ENCODE data around the gene REPIN1. TPM values are rescaled to one million over a fixed set of nuclear protein-coding genes. Genes with fewer than 3 reads are reported as not detected.
A peak's percentile ranks its signal among the peaks of the same experiment; 100 is the strongest.

The REPIN1 gene
- total RNA-seq, 1 experiment from 2014 or later: 124 TPM

DNA sequence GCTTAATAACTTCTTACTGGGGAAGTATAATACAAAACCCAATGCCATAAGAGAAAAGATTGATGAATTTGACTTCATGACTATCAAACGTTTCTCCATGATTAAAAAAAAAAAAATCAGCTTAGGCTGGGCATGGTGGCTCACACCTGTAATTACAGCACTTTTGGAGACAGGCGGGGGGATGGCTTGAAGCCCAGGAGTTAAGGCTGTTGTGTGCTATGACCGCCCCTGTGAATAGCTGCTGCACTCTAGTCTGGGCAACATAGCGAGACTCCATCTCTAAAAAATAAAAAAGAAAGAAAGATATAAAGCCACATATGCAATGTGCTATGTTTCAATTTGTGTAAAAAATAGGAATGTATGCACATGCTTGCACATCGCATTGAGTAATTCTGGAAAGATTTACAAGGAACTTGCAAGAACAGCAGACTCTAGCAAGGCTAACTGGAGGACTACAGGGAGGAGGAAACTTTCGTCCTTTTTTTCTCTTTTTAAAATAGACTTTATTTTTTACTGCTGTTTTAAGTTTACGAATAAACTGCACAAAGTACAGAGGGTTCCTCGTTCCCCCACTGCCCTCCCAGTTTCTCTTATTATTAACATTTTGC, 16.9 kb upstream of the REPIN1 start:
- no TSS peak for BruUV-seq (replicated peaks)
- POLR2A ChIA-PET (ENCODE audit: unreplicated experiment): interaction anchor here (0.6 kb wide), 1 partner anchor 17 kb away, joined by 3 read pairs; the partner anchor contains the start of gene REPIN1
- intact Hi-C loops (cut with micrococcal nuclease): loop anchor here (1.0 kb wide), 1 partner anchor 70 kb away; no protein-coding TSS in a partner anchor

DNA sequence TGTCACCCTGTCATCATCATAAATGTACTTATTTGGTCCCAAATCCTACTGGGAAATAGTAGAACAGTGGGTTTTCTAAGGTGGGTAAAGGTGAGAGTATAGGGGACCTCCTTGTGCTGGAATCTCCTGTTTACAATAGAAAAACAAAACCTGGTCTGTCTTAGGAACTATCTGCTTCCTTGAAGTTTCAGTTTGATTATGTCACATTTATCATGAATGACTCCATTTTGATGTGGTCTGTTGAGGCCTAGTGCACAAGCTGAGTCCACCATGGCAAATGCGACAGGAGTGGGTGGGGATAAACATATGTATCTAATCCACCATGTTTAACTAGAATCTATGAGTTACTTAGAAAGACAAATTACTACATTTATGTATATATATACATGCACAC, 13.0 kb upstream of the REPIN1 start:
- BruUV-seq (replicated peaks): no TSS peak
- Histone ChIP-seq H4K20me1 (ENCODE audit: low read length) (no peaks in the 10 kb centered on the region), H3K27ac (ENCODE audit: low read length) (no peak overlapping the region), H3K9ac (ENCODE audit: low read length) (no peak overlapping the region), H3K9me2 (replicated peaks; ENCODE audit: low read length) (no peaks in the 10 kb centered on the region), H3K9me3 (ENCODE audit: low read length) (no peaks in the 10 kb centered on the region), H3K4me2 (ENCODE audit: low read length) (no peak overlapping the region), H3K36me3 (ENCODE audit: low read depth, low read length) (no peaks in the 10 kb centered on the region), H3F3A (ENCODE audit: low read length, unreplicated experiment) (no peaks in the 10 kb centered on the region), H3K79me2 (ENCODE audit: low read length) (no peaks in the 10 kb centered on the region), H3K4me1 (ENCODE audit: insufficient read depth, low read length) (0 out of 2 replicates have a peak, but pooled peaks cover 10% of the 10 kb centered on the region), H2AFZ (ENCODE audit: low read length) (peak overlapping the region; percentile 36; the same call in 1 of the 2 replicates), H3K27me3 (ENCODE audit: low read length) (no peaks in the 10 kb centered on the region), H3K4me3 (ENCODE audit: low read length) (no peak overlapping the region)
- TF ChIP-seq EZH2 (IDR thresholded peaks at IDR 0.05; ENCODE audit: low read length, unreplicated experiment) (no peak), EZH2phosphoT487 (IDR thresholded peaks at IDR 0.05; ENCODE audit: borderline replicate concordance, low read length) (no peak)
- TF ChIP-seq, protein P1, sequence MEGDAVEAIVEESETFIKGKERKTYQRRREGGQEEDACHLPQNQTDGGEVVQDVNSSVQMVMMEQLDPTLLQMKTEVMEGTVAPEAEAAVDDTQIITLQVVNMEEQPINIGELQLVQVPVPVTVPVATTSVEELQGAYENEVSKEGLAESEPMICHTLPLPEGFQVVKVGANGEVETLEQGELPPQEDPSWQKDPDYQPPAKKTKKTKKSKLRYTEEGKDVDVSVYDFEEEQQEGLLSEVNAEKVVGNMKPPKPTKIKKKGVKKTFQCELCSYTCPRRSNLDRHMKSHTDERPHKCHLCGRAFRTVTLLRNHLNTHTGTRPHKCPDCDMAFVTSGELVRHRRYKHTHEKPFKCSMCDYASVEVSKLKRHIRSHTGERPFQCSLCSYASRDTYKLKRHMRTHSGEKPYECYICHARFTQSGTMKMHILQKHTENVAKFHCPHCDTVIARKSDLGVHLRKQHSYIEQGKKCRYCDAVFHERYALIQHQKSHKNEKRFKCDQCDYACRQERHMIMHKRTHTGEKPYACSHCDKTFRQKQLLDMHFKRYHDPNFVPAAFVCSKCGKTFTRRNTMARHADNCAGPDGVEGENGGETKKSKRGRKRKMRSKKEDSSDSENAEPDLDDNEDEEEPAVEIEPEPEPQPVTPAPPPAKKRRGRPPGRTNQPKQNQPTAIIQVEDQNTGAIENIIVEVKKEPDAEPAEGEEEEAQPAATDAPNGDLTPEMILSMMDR (conservative IDR thresholded peaks at IDR 0.05; ENCODE audit: low read depth, low read length): no peak
- ChIA-PET CTCF (no interaction called here), POLR2A (ENCODE audit: unreplicated experiment) (no interaction called here)
- no peak for ATAC-seq
- intact Hi-C loops (cut with micrococcal nuclease): loop anchor here (1.0 kb wide), 2 partner anchors 23 to 66 kb away; no protein-coding TSS in a partner anchor
- no peak for DNase-seq

More for the DNA sequence above, 16.9 kb upstream of the REPIN1 start:
- peak overlapping the region; percentile 69 for H3K4me3 ChIP-seq (ENCODE audit: low read length)
- no peak overlapping the region for H3K27ac ChIP-seq (ENCODE audit: low read length)
- H4K20me1 ChIP-seq (ENCODE audit: low read length): no peaks in the 10 kb centered on the region
- 0 out of 2 replicates have a peak, but pooled peaks cover 10% of the 10 kb centered on the region for H3K4me1 ChIP-seq (ENCODE audit: insufficient read depth, low read length)
- CTCF ChIA-PET: no interaction called here
- H3K9ac ChIP-seq (ENCODE audit: low read length): no peak overlapping the region
- no peak for DNase-seq
- peak; percentile 63 for ATAC-seq
- no peaks in the 10 kb centered on the region for H3K36me3 ChIP-seq (ENCODE audit: low read depth, low read length)
- peak overlapping the region; percentile 90 for H3K4me2 ChIP-seq (ENCODE audit: low read length)
- H2AFZ ChIP-seq (ENCODE audit: low read length): peak overlapping the region; percentile 97
- no peaks in the 10 kb centered on the region for H3K9me3 ChIP-seq (ENCODE audit: low read length)
- no peaks in the 10 kb centered on the region for H3K9me2 ChIP-seq (replicated peaks; ENCODE audit: low read length)
- no peak for TF ChIP-seq EZH2 (IDR thresholded peaks at IDR 0.05; ENCODE audit: low read length, unreplicated experiment)
- no peak for TF ChIP-seq EZH2phosphoT487 (IDR thresholded peaks at IDR 0.05; ENCODE audit: borderline replicate concordance, low read length)
- TF ChIP-seq, protein P1 (conservative IDR thresholded peaks at IDR 0.05; ENCODE audit: low read depth, low read length): no peak
- H3F3A ChIP-seq (ENCODE audit: low read length, unreplicated experiment): no peaks in the 10 kb centered on the region
- H3K27me3 ChIP-seq (ENCODE audit: low read length): no peaks in the 10 kb centered on the region
- no peaks in the 10 kb centered on the region for H3K79me2 ChIP-seq (ENCODE audit: low read length)
